Brain (organoid and tissue), 1 donor: ENCODE results near the gene FAR2. TPM values are rescaled to one million over a fixed set of nuclear protein-coding genes. Genes with fewer than 3 reads are reported as not detected.

Experiments
- polyA plus RNA-seq: library from polyadenylated mRNA; stranded (reverse); fragments of 350-450 nt; fragmentation: Illumina TruSeq; extraction: RNeasy Lipid Tissue Mini Kit (QIAGEN cat#74804); gene quantifications from one replicate; pipeline ENCODE4 v1.2.3, GENCODE V29; 2015; ENCODE audit warnings: low read depth, low replicate concordance; ENCODE audit not compliant: insufficient read depth

The FAR2 gene
- polyA plus RNA-seq, 1 donor from 2014 or later: 4.8 TPM

Other genes with a start within 250 kb of the FAR2 start
- gene ERGIC2, start 231.9 kb downstream of the FAR2 start, polyA plus RNA-seq: 12.4 TPM